Gastroesophageal sphincter (tissue), 4 donors: ENCODE measurements around the gene MIA3. TPM values are rescaled to one million over a fixed set of nuclear protein-coding genes. Genes with fewer than 3 reads are reported as not detected.

ENCODE experiments used
- ATAC-seq: fragments of 150-250 bp; one replicate; pipeline ENCODE4 v1.9.1; 2016; ENCODE audit warnings: mild to moderate bottlenecking, moderate library complexity
- H3K27ac ChIP-seq, 4 donors: fragments of 200-600 bp; sonication (generic) in 3 of 4; 1 replicate in 3 of 4; 2 replicates in 1 of 4; pipeline ENCODE4 v1.5.1; 2016 to 2019
- H3K27me3 ChIP-seq: fragments of 200-600 bp; sonication (generic); one replicate; pipeline ENCODE4 v1.5.1; 2019
- H3K36me3 ChIP-seq, 2 donors: fragments of 200-600 bp; sonication (generic); one replicate each; pipeline ENCODE4 v1.5.1; 2019; ENCODE audit warnings: control low read depth in 1 of 2
- H3K4me1 ChIP-seq, 3 donors: fragments of 200-600 bp; sonication (generic); 1 replicate in 2 of 3; 2 replicates in 1 of 3; pipeline ENCODE4 v1.5.1; 2016 to 2019; ENCODE audit warnings: control low read depth in 2 of 3
- H3K4me3 ChIP-seq, 2 donors: fragments of 200-600 bp; sonication (generic); one replicate each; pipeline ENCODE4 v1.5.1; 2019; ENCODE audit warnings: mild to moderate bottlenecking in 1 of 2, moderate library complexity in 1 of 2
- H3K9me3 ChIP-seq, 3 donors: fragments of 200-600 bp; sonication (generic); one replicate each; pipeline ENCODE4 v1.5.1; 2017 to 2019; ENCODE audit warnings: control low read depth in 2 of 3
- CTCF ChIP-seq, 4 experiments: fragments of 200-600 bp in 2 of 4; fragments of 450-650 bp in 2 of 4; sonication (generic) in 1 of 4; IDR thresholded peaks; one replicate each; pipeline ENCODE4 v1.5.1; 2017 to 2019; ENCODE audit warnings: antibody characterized with exemption in 4 of 4, mild to moderate bottlenecking in 2 of 4, moderate library complexity in 2 of 4
- EP300 ChIP-seq: sonication (generic); formaldehyde crosslinking; IDR thresholded peaks from one replicate; pipeline ENCODE4 v1.6.1; 2017; ENCODE audit warnings: antibody characterized with exemption, mild to moderate bottlenecking
- POLR2A ChIP-seq, 2 donors: fragments of 450-650 bp; IDR thresholded peaks; one replicate each; pipeline ENCODE4 v1.6.1; 2017; ENCODE audit warnings: antibody characterized with exemption in 2 of 2, mild to moderate bottlenecking in 2 of 2, moderate library complexity in 1 of 2
- POLR2AphosphoS5 ChIP-seq: sonication (generic); formaldehyde crosslinking; IDR thresholded peaks from one replicate; pipeline ENCODE4 v1.6.1; 2017; ENCODE audit warnings: antibody characterized with exemption
- WGBS, 2 donors: methylation state at CpG; one replicate each; pipeline ENCODE4 v1.1.5; 2018; ENCODE audit warnings: low coverage in 1 of 2; 5-methylcytosine and 5-hydroxymethylcytosine counted together
- total RNA-seq, 4 donors: library from RNA; depleted of rRNA; stranded (reverse); fragments of >200 nt; gene quantifications; one replicate each; pipeline ENCODE4 v1.1.0, GENCODE V29; 2016

Gene MIA3
- 10 to 100 TPM; 39.4 to 71.0 (median 48.4) TPM for total RNA-seq

- Histone ChIP-seq H3K27ac (peak within 1 kb of the TSS; percentile 68 to 95 (median 90)), H3K4me1 (peaks cover 0 to 31% (median 6%) of the 10 kb centered on the region in 3 donors), H3K4me3 (peak within 1 kb of the TSS; percentile 89 to 96), H3K27me3 (no peaks in the 10 kb centered on the region), H3K36me3 (peaks cover 0 to 22% of the 10 kb centered on the region in 2 donors), H3K9me3 (no peaks in the 10 kb centered on the region)
- 0% methylated on average over 3 of the region's 81 CpGs; no CpG with 5 or more reads in 1 of the 2 donors for WGBS, 2 donors
- TF ChIP-seq POLR2A (IDR thresholded peaks at IDR 0.05) (peak in 1 of 2 donors; percentile 20), CTCF (IDR thresholded peaks at IDR 0.05) (no peak)
- peak; percentile 73 for ATAC-seq
Measured at GRCh38 chr1:222618001-222618879, at the start of gene MIA3. Gene MIA3, plus strand, starts transcription at chr1:222618097. Its CDS starts 14 bp downstream, at chr1:222618111.

- H3K4me3 ChIP-seq: no peak overlapping the region
- H3K27ac ChIP-seq: no peak overlapping the region
- no peaks in the 10 kb centered on the region for H3K4me1 ChIP-seq
- no peak for ATAC-seq
- H3K27me3 ChIP-seq: no peaks in the 10 kb centered on the region
- TF ChIP-seq POLR2A (IDR thresholded peaks at IDR 0.05) (no peak), CTCF (IDR thresholded peaks at IDR 0.05) (no peak)
- peaks cover 0 to 85% of the 10 kb centered on the region in 2 donors for H3K36me3 ChIP-seq
- WGBS, 2 donors: 93 to 100% methylated on average over 1 of the region's 1 CpG
- H3K9me3 ChIP-seq: no peaks in the 10 kb centered on the region
Measured at GRCh38 chr1:222570837-222571236, 47.1 kb upstream of the MIA3 start.

- ATAC-seq: no peak
- Histone ChIP-seq H3K27ac (no peak overlapping the region), H3K4me1 (no peaks in the 10 kb centered on the region), H3K36me3 (peaks cover 0 to 56% of the 10 kb centered on the region in 2 donors), H3K9me3 (no peaks in the 10 kb centered on the region), H3K4me3 (no peak overlapping the region), H3K27me3 (no peaks in the 10 kb centered on the region)
- WGBS, 2 donors: 92 to 95% methylated on average over 3 of the region's 3 CpGs
- no peak for TF ChIP-seq EP300
- no peak for TF ChIP-seq CTCF (IDR thresholded peaks at IDR 0.05)
- no peak for TF ChIP-seq POLR2AphosphoS5
- TF ChIP-seq POLR2A (IDR thresholded peaks at IDR 0.05): no peak
Measured at GRCh38 chr1:222579316-222579715, 38.6 kb upstream of the MIA3 start.

- H3K27me3 ChIP-seq: no peaks in the 10 kb centered on the region
- no peak for ATAC-seq
- WGBS, 2 donors: 92 to 93% methylated on average over 4 of the region's 4 CpGs
- TF ChIP-seq POLR2A (IDR thresholded peaks at IDR 0.05): no peak
- TF ChIP-seq EP300: no peak
- TF ChIP-seq POLR2AphosphoS5: no peak
- no peak for TF ChIP-seq CTCF (IDR thresholded peaks at IDR 0.05)
- H3K36me3 ChIP-seq: peaks cover 0 to 46% of the 10 kb centered on the region in 2 donors
- no peak overlapping the region for H3K4me3 ChIP-seq
- H3K9me3 ChIP-seq: no peaks in the 10 kb centered on the region
- no peak overlapping the region for H3K27ac ChIP-seq
- peaks cover 0 to 6% (median 0%) of the 10 kb centered on the region in 3 donors for H3K4me1 ChIP-seq
Measured at GRCh38 chr1:222582099-222582774, 35.7 kb upstream of the MIA3 start.
